Subcutaneous adipose tissue (tissue), 4 donors: ENCODE data around the gene CREG1. TPM values are rescaled to one million over a fixed set of nuclear protein-coding genes. Genes with fewer than 3 reads are reported as not detected.

Experiments
- total RNA-seq, 4 donors: library from RNA; depleted of rRNA; stranded (reverse); fragments of >200 nt; gene quantifications; one replicate each; pipeline ENCODE4 v1.1.0, GENCODE V29; 2016
- TF ChIP-seq, protein P1 (sequence below): fragments of 450-650 bp; IDR thresholded peaks from one replicate; pipeline ENCODE4 v1.5.1; 2016; ENCODE audit warnings: low read depth, mild to moderate bottlenecking, control low read depth, antibody characterized with exemption, moderate library complexity

CREG1 gene
- total RNA-seq, 4 donors from 2014 or later = 190 to 407 (median 330) TPM

DNA sequence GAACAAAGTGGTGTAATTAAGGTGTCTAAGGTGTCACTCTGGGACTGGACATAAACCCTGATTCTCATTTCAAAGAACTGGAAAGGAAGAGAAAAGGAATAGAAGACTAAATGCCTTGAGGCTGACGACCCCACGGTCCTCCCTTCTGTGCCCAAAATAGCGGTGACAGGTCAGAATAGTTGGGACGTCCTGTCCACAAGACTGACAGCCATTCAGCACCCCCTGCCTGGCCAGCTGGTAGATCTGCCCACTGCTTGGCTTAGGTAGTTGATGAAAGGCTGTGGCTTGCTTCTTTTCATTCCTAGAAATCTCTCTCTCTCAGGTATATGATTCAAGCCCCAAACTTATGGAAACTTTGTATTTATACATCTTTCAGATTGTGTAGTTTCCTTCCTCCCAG, 26.4 kb upstream of the CREG1 start:
- TF ChIP-seq, protein P1, sequence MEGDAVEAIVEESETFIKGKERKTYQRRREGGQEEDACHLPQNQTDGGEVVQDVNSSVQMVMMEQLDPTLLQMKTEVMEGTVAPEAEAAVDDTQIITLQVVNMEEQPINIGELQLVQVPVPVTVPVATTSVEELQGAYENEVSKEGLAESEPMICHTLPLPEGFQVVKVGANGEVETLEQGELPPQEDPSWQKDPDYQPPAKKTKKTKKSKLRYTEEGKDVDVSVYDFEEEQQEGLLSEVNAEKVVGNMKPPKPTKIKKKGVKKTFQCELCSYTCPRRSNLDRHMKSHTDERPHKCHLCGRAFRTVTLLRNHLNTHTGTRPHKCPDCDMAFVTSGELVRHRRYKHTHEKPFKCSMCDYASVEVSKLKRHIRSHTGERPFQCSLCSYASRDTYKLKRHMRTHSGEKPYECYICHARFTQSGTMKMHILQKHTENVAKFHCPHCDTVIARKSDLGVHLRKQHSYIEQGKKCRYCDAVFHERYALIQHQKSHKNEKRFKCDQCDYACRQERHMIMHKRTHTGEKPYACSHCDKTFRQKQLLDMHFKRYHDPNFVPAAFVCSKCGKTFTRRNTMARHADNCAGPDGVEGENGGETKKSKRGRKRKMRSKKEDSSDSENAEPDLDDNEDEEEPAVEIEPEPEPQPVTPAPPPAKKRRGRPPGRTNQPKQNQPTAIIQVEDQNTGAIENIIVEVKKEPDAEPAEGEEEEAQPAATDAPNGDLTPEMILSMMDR = no peak

DNA sequence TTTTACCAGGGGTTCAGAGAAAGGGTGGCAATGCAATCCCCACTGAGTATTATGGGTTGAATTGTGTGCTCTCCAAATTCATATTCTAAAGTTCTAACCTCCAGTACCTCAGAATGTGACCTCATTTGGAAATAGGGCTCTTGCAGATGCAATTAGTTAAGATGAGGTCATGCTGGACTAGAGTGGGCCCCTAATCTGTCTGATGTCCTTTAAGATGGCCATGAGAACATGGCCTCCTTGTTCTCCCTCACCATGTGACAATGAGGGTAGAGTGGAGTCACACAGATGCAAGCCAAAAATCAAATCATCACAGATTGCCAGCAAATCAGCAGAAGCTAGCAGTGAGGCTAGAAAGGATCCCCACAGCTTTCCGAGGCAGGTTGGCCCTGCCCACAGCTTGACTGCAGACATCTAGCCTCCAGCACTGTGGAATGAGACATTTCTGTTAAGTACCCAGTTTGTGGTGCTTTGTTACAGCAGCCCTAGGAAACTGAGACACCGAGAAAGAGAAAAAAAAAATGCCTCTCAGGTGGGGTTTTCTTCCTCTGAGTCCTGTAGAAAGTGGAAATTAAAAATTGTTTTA, 25.5 kb upstream of the CREG1 start:
- TF ChIP-seq, protein P1 = no peak

- TF ChIP-seq, protein P1 = no peak
These were observed 22.1 kb upstream of the CREG1 start for GRCh38 chr1:167575649-167576048.

GRCh38 chr1:167573035-167573434, 19.5 kb upstream of the CREG1 start:
- TF ChIP-seq, protein P1 = no peak

DNA sequence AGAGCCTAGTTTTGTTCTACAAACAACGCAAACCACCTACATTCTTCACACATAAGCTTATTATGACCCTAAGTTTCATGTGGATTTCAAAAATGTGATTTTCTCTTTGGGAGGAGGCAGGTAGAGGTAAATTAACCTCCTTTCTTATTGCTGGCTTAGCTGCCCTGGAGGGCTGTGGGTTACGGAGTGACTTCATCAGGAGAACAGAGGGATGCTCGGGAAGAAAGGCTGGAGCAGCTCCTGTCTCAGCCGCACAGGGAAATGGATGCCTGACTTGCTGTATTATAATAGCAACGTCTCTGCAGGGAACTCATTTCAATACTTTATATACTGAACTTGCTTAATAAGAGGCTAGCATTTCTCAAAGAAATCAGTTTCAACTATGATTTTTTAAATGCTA, 14.1 kb upstream of the CREG1 start:
- TF ChIP-seq, protein P1 = no peak

DNA sequence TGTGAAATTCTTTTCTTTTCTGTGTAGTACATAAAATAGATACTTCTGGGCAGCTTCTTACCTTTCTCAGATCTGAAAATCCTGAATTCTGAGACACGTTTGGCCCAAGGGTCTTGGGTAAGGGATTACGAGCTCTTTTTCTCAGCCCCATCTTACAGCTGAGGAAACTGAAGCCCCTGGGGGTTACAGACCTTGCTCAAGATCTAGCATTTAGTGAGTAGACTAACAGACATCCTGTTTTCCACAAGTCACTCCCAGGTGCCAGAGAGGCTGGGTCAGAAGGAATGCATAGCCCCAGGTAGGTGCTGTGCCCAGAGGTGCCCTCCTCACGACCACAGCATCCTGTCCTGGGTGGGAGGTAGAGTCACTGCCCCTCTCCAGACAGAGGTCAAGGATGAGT, 13.2 kb upstream of the CREG1 start:
- TF ChIP-seq, protein P1 = no peak

DNA sequence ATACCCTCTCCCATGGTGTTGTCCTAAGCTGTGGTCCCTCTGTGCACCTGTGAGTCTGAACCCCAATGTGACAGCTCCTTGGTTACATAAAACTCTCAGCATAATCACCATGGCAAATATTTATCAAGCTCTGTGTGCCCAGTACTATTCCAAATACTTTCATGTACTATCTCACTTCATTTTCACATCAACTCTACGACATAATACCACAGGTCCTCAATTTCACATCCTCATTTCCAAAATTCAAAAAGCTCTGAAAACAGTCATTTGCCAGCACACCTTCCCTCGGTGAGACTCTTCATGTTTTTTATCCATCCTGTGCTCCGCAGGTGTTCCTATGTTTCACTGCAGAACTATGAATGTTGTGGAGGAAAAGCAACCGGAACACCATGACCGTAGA, 12.4 kb upstream of the CREG1 start:
- TF ChIP-seq, protein P1 = no peak
